Transverse colon (tissue), 4 donors: Measurements from ENCODE around the gene PPP2R3C. TPM values are rescaled to one million over a fixed set of nuclear protein-coding genes. Genes with fewer than 3 reads are reported as not detected.

Experiments used
- DNase-seq: peaks from one replicate; pipeline ENCODE4 v3.0.0-alpha.2; 2019
- H3K27ac ChIP-seq, 4 donors: fragments of 200-600 bp; sonication (generic); 2 replicates each; pipeline ENCODE4 v1.5.1; 2016 to 2018; ENCODE audit warnings: inconsistent platforms in 4 of 4
- H3K27me3 ChIP-seq: fragments of 200-600 bp; sonication (generic); 2 replicates; pipeline ENCODE4 v1.5.1; 2017; ENCODE audit warnings: inconsistent platforms
- H3K36me3 ChIP-seq, 4 donors: fragments of 200-600 bp; sonication (generic); 2 replicates each; pipeline ENCODE4 v1.5.1; 2017 to 2019; ENCODE audit warnings: inconsistent platforms in 4 of 4
- H3K4me1 ChIP-seq, 4 donors: fragments of 200-600 bp; sonication (generic); 2 replicates each; pipeline ENCODE4 v1.5.1; 2017 to 2020; ENCODE audit warnings: inconsistent platforms in 4 of 4
- H3K4me3 ChIP-seq, 4 donors: fragments of 200-600 bp; sonication (generic); 1 replicate in 1 of 4; 2 replicates in 3 of 4; pipeline versions ENCODE4 v1.5.1 to v1.6.1; 2017 to 2019; ENCODE audit warnings: inconsistent platforms in 4 of 4
- H3K9me3 ChIP-seq, 2 donors: fragments of 200-600 bp; sonication (generic); 2 replicates each; pipeline ENCODE4 v1.5.1; 2017 to 2019; ENCODE audit warnings: inconsistent platforms in 2 of 2
- EP300 ChIP-seq: sonication (generic); formaldehyde crosslinking; IDR thresholded peaks from one replicate; pipeline ENCODE4 v1.6.1; 2017; ENCODE audit warnings: antibody characterized with exemption, low read depth
- POLR2A ChIP-seq: fragments of 450-650 bp; IDR thresholded peaks from one replicate; pipeline ENCODE4 v1.6.1; 2016; ENCODE audit warnings: antibody characterized with exemption, mild to moderate bottlenecking, moderate library complexity
- POLR2AphosphoS5 ChIP-seq, 3 donors: sonication (generic); formaldehyde crosslinking; IDR thresholded peaks; one replicate each; pipeline ENCODE4 v1.6.1; 2016; ENCODE audit warnings: antibody characterized with exemption in 3 of 3
- WGBS, 2 donors: methylation state at CpG; one replicate each; pipeline ENCODE4 v1.1.5; 2018; ENCODE audit warnings: low coverage in 1 of 2; 5-methylcytosine and 5-hydroxymethylcytosine counted together
- in situ Hi-C, 4 donors: fragments of 200-750 bp; cut with MboI; loops; one replicate each; pipeline versions ENCODE4 v1.15.0 to v1.15.1; 2017; ENCODE audit warnings: low sequenced_read_pairs in 3 of 4, low pct_ligation_motif_present in 1 of 4, low pct_unique_long_range_greater_than_20kb in 1 of 4
- intact Hi-C: fragments of 100-400 bp; cut with DNase I; formaldehyde crosslinking; loops from one replicate; pipeline ENCODE4 v1.15.1; 2023; ENCODE audit warnings: low total_unique reads
- total RNA-seq, 4 donors: library from RNA; depleted of rRNA; stranded (reverse); fragments of >200 nt; gene quantifications; one replicate each; pipeline ENCODE4 v1.1.0, GENCODE V29; 2016
- TF ChIP-seq, protein P1 (sequence below), 5 experiments: fragments of 200-600 bp in 3 of 5; fragments of 450-650 bp in 2 of 5; sonication (generic) in 3 of 5; IDR thresholded peaks; 1 replicate in 2 of 5; 2 replicates in 3 of 5; pipeline ENCODE4 v1.5.1; 2016 to 2017; ENCODE audit warnings: antibody characterized with exemption in 5 of 5, inconsistent platforms in 3 of 5, mild to moderate bottlenecking in 2 of 5, moderate library complexity in 1 of 5

Gene PPP2R3C
- total RNA-seq, 4 donors from 2014 or later: 13.5 to 26.5 (median 19.1) TPM

- Histone ChIP-seq H3K4me1 (peaks cover 7 to 65% (median 45%) of the 10 kb centered on the region in 4 donors), H3K4me3 (no peak overlapping the region), H3K27me3 (no peaks in the 10 kb centered on the region), H3K36me3 (peaks cover 0 to 28% (median 7%) of the 10 kb centered on the region in 4 donors), H3K9me3 (no peaks in the 10 kb centered on the region), H3K27ac (peak overlapping the region; percentile 71 to 100 (median 98))
- intact Hi-C loops (no loop called here), in situ Hi-C loops (no loop called here)
- 42 to 64% methylated on average over 1 of the region's 1 CpG for WGBS, 2 donors
- DNase-seq: no peak
- TF ChIP-seq POLR2A (no peak), POLR2AphosphoS5 (IDR thresholded peaks at IDR 0.05) (peak in 1 of 3 donors; percentile 39)
Measured at GRCh38 chr14:35051796-35052195, 70.0 kb downstream of the PPP2R3C start.

DNA sequence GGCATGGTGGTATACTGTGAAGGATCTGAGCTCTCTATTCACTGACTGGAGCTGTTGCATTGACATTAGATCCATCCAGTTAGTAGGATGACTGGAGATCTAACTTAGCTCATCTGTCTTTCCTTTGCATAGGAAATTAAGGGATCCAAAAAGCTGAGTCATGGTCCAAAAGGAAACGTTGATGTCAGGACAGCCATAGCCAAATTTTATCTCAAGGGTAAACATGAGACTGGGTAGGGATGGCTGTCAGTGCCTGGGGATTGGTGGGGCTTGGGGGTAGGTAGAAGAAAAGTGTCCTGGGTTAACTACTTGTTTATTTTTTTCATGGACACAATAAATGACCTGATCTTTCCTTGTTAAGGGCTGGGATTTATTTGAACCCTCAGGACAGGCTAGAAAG lies 71.1 kb downstream of the PPP2R3C start:
- intact Hi-C loops: no loop called here
- peak overlapping the region; percentile 71 to 100 (median 98) for H3K27ac ChIP-seq
- peaks cover 0 to 28% (median 6%) of the 10 kb centered on the region in 4 donors for H3K36me3 ChIP-seq
- no peak for DNase-seq
- H3K9me3 ChIP-seq: no peaks in the 10 kb centered on the region
- H3K4me3 ChIP-seq: no peak overlapping the region
- in situ Hi-C loops: no loop called here
- WGBS, 2 donors: 17% methylated on average over 1 of the region's 1 CpG; no CpG with 5 or more reads in 1 of the 2 donors
- H3K27me3 ChIP-seq: no peaks in the 10 kb centered on the region
- H3K4me1 ChIP-seq: peaks cover 7 to 61% (median 46%) of the 10 kb centered on the region in 4 donors
- TF ChIP-seq EP300 (no peak), POLR2AphosphoS5 (IDR thresholded peaks at IDR 0.05) (no peak), POLR2A (no peak)
- TF ChIP-seq, protein P1, sequence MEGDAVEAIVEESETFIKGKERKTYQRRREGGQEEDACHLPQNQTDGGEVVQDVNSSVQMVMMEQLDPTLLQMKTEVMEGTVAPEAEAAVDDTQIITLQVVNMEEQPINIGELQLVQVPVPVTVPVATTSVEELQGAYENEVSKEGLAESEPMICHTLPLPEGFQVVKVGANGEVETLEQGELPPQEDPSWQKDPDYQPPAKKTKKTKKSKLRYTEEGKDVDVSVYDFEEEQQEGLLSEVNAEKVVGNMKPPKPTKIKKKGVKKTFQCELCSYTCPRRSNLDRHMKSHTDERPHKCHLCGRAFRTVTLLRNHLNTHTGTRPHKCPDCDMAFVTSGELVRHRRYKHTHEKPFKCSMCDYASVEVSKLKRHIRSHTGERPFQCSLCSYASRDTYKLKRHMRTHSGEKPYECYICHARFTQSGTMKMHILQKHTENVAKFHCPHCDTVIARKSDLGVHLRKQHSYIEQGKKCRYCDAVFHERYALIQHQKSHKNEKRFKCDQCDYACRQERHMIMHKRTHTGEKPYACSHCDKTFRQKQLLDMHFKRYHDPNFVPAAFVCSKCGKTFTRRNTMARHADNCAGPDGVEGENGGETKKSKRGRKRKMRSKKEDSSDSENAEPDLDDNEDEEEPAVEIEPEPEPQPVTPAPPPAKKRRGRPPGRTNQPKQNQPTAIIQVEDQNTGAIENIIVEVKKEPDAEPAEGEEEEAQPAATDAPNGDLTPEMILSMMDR (IDR thresholded peaks at IDR 0.05): no peak

DNA sequence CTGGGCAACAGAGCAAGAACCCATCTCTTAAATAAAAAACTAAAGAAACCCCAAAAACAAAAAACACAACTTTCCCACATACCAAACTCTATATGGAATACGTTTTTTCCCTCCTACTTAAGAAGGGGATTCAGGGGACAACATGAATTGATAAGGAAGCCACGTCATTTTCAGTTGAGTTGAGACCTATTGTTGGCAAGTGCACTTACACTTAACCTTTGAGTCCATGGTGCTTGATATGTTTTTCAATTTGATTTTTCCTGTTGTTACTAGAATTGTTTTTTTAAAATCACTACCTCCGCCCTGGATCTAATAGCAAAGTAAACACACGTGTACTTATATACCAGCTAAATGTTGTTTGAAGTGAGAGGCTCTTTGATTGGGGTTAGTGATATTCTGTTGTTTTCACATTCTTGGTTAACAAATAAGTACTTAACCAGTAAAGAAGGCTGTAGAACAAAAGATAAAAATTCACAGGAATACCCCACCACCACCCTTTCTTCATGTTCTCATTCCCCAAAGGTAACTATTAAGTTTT lies 73.7 kb downstream of the PPP2R3C start:
- Histone ChIP-seq H3K4me3 (peak overlapping the region in 3 of 4 donors; percentile 85 to 90 (median 85)), H3K9me3 (no peaks in the 10 kb centered on the region), H3K36me3 (peaks cover 0 to 8% (median 0%) of the 10 kb centered on the region in 4 donors), H3K27ac (peak overlapping the region; percentile 98 to 100 (median 98)), H3K27me3 (no peaks in the 10 kb centered on the region), H3K4me1 (peaks cover 7 to 67% (median 49%) of the 10 kb centered on the region in 4 donors)
- TF ChIP-seq POLR2A: no peak
- TF ChIP-seq POLR2AphosphoS5 (IDR thresholded peaks at IDR 0.05): peak in 1 of 3 donors; percentile 19
- in situ Hi-C loops (no loop called here), intact Hi-C loops (no loop called here)
- WGBS, 2 donors: 35 to 57% methylated on average over 4 of the region's 4 CpGs
- DNase-seq: no peak

DNA sequence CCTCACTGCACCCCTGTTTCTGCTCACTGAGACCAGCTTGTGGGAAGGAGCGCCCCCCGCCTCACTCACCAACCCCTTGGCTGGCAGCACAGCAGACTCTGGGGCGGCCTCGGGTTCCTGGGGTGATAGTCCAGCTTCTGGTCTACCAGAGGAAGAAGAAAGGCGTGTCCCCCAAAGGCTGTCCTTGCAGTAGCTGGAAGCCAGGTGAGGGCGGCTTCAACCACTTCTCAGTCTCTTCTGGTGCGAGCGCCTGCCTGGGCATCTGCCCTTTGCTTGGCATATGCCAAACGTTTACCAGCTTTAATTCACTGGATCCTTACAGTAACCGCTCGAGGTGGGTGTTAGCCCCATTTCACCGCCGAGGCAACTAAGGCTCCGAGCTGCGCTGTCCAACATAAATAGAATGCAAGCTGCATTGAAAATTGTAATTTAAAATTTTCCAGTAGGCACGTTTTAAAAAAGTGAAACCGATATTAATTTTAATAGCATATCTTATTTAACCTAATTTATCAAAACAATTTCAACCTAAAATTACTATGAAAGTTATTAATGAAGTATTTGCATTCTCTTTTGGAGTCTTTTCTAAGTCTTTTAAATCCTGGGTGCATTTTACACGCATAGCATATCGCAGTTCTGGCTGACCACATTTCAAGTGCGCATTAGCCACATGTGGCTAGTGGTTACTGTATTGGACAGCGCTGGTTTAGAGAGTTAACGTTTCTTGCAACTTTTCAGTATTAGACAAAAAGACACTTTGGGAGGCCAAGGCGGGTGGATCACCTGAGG lies 74.8 kb downstream of the PPP2R3C start:
- Histone ChIP-seq H3K27ac (peak overlapping the region; percentile 98 to 100 (median 98)), H3K4me1 (peaks cover 7 to 56% (median 39%) of the 10 kb centered on the region in 4 donors), H3K4me3 (peak overlapping the region; percentile 85 to 92 (median 88)), H3K9me3 (no peaks in the 10 kb centered on the region), H3K36me3 (peaks cover 0 to 5% (median 0%) of the 10 kb centered on the region in 4 donors), H3K27me3 (no peaks in the 10 kb centered on the region)
- no peak for TF ChIP-seq POLR2A
- TF ChIP-seq, protein P1 (IDR thresholded peaks at IDR 0.05): peak in 2 of 5 experiments; percentile 6 to 44
- 15 to 17% methylated on average over 15 to 22 of the region's 23 CpGs for WGBS, 2 donors
- DNase-seq: peak; percentile 77
- intact Hi-C loops (no loop called here), in situ Hi-C loops (no loop called here)
